RPMI7951 (cell line): ENCODE results near the gene RNF141. TPM values are rescaled to one million over a fixed set of nuclear protein-coding genes. Genes with fewer than 3 reads are reported as not detected.
A peak's percentile ranks its signal among the peaks of the same experiment; 100 is the strongest.

Source experiments
- DNase-seq: peaks from one replicate; pipeline ENCODE4 v3.0.0-alpha.2; 2012; ENCODE audit warnings: low read depth
- total RNA-seq: library from RNA; depleted of rRNA; stranded (reverse); fragments of >200 nt; shearing (Covaris generic); gene quantifications from 2 replicates; pipeline ENCODE4 v1.2.3, GENCODE V29; 2014; rRNA removed

RNF141 gene
- total RNA-seq, 1 experiment from 2014 or later = 30.5 TPM

DNA sequence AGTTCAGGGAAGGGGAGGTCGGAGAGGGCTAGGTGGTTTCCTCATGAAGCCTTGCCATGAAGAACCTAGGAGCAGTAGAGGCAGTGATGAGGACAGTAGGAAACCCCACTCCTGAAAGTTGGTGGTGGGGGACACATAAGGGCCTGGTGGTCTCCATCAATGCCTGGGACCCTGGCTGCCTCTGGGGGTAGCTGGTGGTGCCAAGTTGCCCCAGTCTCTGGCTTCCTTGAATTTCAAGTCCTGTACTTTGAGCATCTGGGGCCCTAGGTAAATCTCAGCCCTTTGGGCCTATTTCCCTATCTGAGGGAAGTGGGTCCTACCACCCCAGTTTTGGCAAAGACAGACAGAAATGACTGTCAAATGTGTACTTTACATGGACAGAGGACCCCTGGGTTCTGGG is 57.8 kb downstream of the RNF141 start:
- no peak for DNase-seq

GRCh38 chr11:10481560-10482349 is 59.2 kb downstream of the RNF141 start:
- DNase-seq = no peak

GRCh38 chr11:10480760-10481159 is 60.2 kb downstream of the RNF141 start:
- no peak for DNase-seq

DNA sequence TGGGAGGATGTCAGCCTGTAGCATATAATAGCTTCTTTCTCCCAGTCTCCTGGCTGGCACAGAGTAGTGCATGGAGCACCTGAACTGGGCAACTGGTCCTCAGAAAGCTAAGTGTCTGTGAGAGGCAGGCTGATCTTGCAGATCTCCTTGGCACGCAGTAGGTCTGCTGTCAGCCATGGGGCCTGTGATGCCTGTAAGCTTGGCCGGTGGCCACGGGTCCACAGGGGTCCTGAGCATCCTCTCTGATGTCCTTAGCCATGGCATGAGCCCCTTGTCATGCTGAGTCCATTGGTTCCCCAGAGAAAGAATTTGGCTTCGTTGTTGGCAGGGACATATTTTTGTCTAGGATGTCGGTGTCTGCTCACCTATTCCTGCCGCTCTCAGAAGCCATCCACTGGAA is 61.0 kb downstream of the RNF141 start:
- no peak for DNase-seq

- DNase-seq = no peak
These were observed 62.1 kb downstream of the RNF141 start for GRCh38 chr11:10478574-10479550.

DNA sequence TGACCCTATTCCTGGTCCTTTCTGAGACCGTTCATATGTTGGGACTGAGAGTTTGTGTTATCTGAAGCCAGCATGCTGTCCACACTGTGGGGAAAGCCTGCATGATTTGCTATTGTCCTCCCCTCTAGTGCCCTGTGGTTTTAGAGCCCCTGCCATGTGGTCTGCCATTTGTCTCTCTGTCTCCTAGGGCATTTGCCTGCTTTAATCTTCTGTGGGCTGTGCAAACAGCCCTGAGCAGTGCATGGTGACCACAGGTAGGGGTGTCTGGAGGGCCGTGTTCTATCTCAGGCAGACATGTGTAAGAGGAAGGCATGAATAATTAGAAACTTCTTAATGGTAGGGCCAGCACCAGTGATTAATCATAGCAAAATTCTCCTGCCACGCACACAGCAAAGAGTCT is 62.9 kb downstream of the RNF141 start:
- DNase-seq = peak; percentile 69

DNA sequence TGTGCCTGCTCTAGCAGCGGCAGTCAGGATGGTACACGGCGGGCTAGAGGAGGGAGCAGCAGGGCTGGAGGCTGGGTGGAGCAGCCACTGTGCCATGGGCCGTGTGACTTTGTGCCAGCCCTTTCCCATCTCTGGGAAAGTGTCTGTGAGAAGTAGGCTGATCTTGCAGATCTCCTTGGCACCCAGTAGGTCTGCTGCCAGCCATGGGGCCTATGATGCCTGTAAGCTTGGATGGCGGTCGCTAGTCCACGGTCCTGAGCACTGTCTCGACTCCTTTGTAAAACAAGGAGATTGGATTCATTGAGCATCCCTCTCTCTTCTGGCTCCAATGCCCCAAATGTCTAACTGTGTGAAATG is 63.3 kb downstream of the RNF141 start:
- no peak for DNase-seq

- DNase-seq = no peak
These were observed 63.9 kb downstream of the RNF141 start for GRCh38 chr11:10476927-10477689.

DNA sequence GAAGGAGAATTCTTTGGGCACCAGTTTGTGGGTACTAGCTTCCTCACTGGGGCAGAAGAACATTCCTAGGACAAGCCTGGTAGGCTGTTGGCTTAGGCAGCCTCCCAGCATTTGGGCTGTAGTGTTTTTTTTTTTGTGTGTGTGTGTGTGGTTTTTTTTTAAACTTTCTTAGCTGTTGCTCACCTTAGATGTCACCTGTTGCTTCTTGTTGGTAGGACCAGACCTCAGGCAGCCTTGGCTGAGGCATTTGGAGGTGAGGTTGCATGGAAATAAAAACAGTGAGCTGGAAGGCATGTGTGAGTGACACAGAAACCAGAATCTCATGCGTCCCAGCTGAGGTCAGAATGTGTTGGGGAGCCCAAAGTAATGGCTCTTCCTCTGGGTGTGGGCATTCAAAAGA is 64.6 kb downstream of the RNF141 start:
- no peak for DNase-seq

- no peak for DNase-seq
These were observed 66.4 kb downstream of the RNF141 start for GRCh38 chr11:10474551-10474950.

DNA sequence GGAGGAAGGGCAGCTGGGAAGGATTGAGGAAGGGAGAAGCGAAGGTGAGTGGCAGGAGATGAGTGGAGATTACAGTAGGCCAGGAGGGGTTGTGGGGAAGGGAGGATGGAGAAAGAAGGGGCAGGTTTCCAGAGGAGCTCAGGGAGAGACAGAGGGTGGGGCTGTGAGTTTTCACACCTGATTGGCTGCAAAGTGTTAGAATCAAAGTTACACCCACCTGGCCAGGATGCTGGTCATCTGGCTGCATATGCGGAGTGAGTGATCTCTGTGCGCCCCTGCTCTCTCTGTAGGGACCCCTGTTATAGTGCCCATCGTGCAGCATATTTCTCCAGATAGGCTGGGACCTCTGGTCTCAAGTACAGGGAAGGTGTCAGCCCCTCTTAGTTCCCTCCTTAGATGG is 67.6 kb downstream of the RNF141 start:
- no peak for DNase-seq

- no peak for DNase-seq
These were observed 78.2 kb downstream of the RNF141 start for GRCh38 chr11:10462746-10463300.

Other genes starting within 250 kb of the RNF141 start
- gene SBF2, start 247.0 kb downstream of the RNF141 start, total RNA-seq = 27.8 and 33.5 TPM in 2 replicates
- 102 and 123 TPM in 2 replicates for gene ADM, start 236.1 kb downstream of the RNF141 start, total RNA-seq
- gene AMPD3, start 85.9 kb downstream of the RNF141 start, total RNA-seq = 11.9 and 14.3 TPM in 2 replicates
- 0.36 TPM in 1 of 2 replicates, not detected in the other for gene LYVE1, start 27.5 kb upstream of the RNF141 start, total RNA-seq
- 15.4 and 23.8 TPM in 2 replicates for gene IRAG1, start 152.6 kb upstream of the RNF141 start, total RNA-seq
- gene CTR9, start 210.1 kb upstream of the RNF141 start, total RNA-seq = 21.1 and 22.7 TPM in 2 replicates